ENCODE results near the gene ACTN2.

GRCh38 chr1:236808005-236808404, 121.7 kb downstream of the ACTN2 start:
- TF ChIP-seq CTCF (IDR thresholded peaks at IDR 0.05) (no peak), POLR2A (IDR thresholded peaks at IDR 0.05) (no peak), EP300 (IDR thresholded peaks at IDR 0.05) (no peak)
